ENCODE measurements around the gene LOXHD1. TPM values are rescaled to one million over a fixed set of nuclear protein-coding genes. Genes with fewer than 3 reads are reported as not detected.

The LOXHD1 gene
- total RNA-seq, 1 experiment from 2014 or later: 0.03 TPM

DNA sequence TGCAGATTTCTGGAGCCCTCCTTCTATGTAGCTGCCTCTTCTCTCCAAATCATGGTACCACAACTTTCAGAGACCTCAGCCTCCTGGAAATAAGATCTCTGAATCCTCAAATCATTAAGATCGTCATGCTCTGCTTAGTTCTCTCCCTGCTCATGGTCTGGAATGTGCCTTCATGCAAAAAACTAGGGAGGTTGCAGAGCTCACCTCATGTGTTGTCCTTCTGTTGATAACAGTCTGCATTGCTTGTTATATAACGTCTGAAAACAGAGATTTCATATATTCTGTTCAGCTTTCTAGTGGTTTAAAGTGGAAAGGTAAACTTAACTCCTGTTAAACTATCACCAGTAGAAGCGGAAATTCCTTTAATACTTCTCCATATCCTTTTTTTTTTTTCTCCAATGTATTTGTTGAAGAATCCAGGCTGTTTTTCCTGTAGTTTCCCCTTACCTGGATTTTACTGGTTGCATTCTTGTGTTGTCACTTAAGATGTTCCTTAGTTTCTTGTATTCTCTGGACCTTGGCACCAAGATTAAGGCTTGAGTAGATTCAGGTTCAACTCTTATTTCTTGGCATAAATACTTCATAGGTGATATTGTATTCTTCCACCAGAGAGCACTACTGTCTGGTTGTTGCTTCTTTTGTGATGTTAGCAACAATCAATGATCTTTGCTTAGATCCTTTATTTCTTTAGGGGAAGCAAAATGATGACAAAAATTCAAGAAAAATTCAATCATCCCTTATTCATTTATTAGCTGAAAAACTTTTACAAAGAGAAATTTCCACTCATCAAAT, 211.3 kb downstream of the LOXHD1 start:
- no peaks in the 10 kb centered on the region for H3K36me3 ChIP-seq (replicated peaks; ENCODE audit: control insufficient read depth, insufficient read depth, low read length)
- peak; percentile 10 for DNase-seq
- H3K4me3 ChIP-seq (ENCODE audit: insufficient read depth, low read depth, low read length): no peak overlapping the region
- no peaks in the 10 kb centered on the region for H3K27me3 ChIP-seq (ENCODE audit: control insufficient read depth, insufficient read depth, low read length)

DNA sequence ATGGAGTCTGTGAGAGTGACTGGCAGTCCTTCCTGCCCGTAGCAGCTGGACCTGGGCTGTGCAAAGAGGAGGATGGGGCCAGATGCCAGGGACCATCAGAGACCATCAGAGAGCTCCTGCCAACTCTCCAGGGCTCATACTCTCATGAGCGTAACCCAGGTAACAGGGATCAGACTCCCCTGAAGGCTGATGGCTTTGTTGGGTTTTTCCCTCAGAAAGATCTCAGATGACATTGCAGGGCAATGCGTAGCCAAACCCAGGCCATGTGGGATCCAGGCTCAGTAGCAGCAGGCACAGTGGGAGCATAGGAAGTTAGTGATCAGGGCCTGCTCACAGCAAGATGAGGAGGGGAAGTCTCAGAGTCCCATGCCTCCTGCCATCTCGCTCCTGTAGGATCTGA, 218.0 kb downstream of the LOXHD1 start:
- Histone ChIP-seq H3K4me3 (ENCODE audit: insufficient read depth, low read depth, low read length) (no peak overlapping the region), H3K27me3 (ENCODE audit: control insufficient read depth, insufficient read depth, low read length) (no peaks in the 10 kb centered on the region), H3K36me3 (replicated peaks; ENCODE audit: control insufficient read depth, insufficient read depth, low read length) (no peaks in the 10 kb centered on the region)
- peak; percentile 8 for DNase-seq

DNA sequence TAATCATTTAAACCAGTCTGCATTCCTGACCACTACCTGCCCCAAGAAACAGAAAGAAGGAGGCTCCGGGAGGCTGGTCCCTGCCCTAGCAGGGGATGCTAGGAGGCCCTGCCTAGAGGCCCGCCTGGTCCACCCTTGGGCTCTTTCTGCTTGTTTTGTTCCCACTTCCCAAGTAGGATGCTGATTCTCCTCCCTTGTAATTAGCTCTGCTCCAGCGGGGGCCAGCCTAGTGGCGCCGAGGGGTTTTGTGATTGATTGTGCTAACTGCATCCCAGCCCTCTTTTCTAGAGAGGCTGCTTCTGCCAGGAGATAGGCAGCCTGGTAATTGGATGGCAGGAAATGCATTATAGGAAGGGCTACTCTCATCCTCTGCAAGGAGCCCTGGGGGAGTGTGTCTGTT, 220.0 kb downstream of the LOXHD1 start:
- H3K4me3 ChIP-seq (ENCODE audit: insufficient read depth, low read depth, low read length): no peak overlapping the region
- no peaks in the 10 kb centered on the region for H3K36me3 ChIP-seq (replicated peaks; ENCODE audit: control insufficient read depth, insufficient read depth, low read length)
- H3K27me3 ChIP-seq (ENCODE audit: control insufficient read depth, insufficient read depth, low read length): no peaks in the 10 kb centered on the region
- DNase-seq: no peak

DNA sequence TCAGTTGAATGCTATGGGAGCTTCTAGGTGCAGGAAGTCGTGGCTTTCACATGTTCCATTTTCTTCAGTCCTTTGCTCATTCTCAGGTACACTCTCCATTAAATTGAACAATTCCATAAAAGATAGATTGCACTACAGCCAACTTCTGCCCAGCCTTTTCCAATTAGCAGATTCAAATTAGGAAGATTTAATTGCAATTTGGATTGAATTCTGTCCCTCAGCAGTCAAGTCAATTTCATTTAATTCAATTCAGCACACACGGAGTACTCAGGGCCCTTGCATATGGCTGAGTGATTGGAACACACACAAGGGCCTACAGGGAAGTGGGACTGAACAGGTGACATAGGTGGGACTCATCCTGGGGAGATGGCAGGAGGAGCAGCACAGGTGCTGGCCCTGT, 220.4 kb downstream of the LOXHD1 start:
- Histone ChIP-seq H3K4me3 (ENCODE audit: insufficient read depth, low read depth, low read length) (no peak overlapping the region), H3K27me3 (ENCODE audit: control insufficient read depth, insufficient read depth, low read length) (no peaks in the 10 kb centered on the region), H3K36me3 (replicated peaks; ENCODE audit: control insufficient read depth, insufficient read depth, low read length) (no peaks in the 10 kb centered on the region)
- peak; percentile 7 for DNase-seq

DNA sequence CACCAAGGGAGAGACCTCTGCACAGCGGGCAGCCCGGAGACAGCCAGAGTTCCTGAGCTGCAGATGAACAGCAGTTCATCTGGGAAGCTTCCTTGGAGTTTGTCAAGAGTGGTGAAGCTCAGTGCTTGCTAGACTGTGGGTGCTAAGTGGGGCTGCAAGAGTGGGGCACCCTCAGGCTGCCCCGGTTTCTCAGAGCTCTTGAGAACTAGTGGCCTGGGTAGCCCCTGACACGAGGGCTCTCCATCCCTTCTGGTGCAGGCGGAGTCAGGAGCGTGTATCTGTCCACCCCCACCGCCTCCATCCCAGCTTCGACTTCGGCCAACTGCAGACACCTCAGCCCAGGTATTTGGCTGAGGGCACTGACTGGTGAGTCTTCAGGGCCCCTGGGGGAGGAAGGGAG, 222.0 kb downstream of the LOXHD1 start:
- no peaks in the 10 kb centered on the region for H3K27me3 ChIP-seq (ENCODE audit: control insufficient read depth, insufficient read depth, low read length)
- H3K36me3 ChIP-seq (replicated peaks; ENCODE audit: control insufficient read depth, insufficient read depth, low read length): no peaks in the 10 kb centered on the region
- no peak overlapping the region for H3K4me3 ChIP-seq (ENCODE audit: insufficient read depth, low read depth, low read length)
- peak; percentile 26 for DNase-seq

DNA sequence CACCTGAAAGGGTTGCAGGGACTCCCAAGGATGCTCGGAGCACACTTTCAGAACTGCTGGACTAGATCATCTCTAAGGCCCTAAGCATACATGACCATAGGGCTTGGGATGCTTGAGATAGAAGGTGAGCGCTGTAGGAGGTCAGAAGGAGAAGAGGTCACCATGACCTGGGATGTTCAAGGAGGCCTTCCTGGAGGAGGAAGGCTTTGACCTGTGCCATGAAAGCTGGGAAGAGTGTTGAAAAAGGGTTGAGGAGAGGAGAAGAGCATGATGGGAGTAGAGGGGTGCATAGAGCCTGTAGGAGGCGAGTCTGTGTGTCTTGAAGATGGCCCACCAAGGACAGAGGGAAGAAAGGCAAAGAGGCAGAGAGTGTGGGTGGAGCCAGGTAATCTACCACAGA, 222.4 kb downstream of the LOXHD1 start:
- Histone ChIP-seq H3K4me3 (ENCODE audit: insufficient read depth, low read depth, low read length) (no peak overlapping the region), H3K27me3 (ENCODE audit: control insufficient read depth, insufficient read depth, low read length) (no peaks in the 10 kb centered on the region), H3K36me3 (replicated peaks; ENCODE audit: control insufficient read depth, insufficient read depth, low read length) (no peaks in the 10 kb centered on the region)
- DNase-seq: peak; percentile 19

DNA sequence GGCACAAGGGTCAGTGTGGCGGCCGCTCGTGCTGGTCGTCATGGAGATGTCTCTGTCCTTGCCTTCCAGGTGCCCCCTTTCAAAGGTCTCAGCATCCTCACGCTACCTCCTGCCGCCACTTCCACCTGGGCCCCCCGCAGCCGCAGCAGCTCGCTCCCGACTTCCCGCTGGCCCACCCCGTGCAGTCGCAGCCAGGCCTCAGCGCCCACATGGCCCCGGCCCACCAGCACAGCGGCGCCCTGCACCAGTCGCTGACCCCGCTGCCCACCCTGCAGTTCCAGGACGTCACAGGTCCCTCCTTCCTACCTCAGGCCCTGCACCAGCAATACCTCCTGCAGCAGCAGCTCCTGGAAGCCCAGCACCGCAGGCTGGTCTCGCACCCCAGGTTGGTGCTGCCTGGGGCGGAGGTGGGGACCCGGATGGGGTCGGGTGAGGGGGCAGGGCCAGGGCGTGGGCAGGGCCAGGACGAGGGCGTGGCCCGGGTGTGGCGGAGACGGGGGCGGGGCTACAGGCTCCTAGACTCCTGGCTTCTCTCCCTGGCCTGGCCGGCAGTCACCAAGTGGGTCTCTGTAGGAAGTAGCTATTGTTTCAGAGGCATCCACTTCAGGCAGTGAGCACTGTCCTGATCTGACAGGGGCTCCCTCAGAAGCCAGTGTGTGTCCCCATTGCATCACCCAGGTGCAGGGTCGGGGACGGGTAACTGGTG, 223.7 kb downstream of the LOXHD1 start:
- peak overlapping the region; percentile 46 for H3K4me3 ChIP-seq (ENCODE audit: insufficient read depth, low read depth, low read length)
- no peaks in the 10 kb centered on the region for H3K27me3 ChIP-seq (ENCODE audit: control insufficient read depth, insufficient read depth, low read length)
- H3K36me3 ChIP-seq (replicated peaks; ENCODE audit: control insufficient read depth, insufficient read depth, low read length): no peaks in the 10 kb centered on the region
- peak; percentile 98 for DNase-seq

DNA sequence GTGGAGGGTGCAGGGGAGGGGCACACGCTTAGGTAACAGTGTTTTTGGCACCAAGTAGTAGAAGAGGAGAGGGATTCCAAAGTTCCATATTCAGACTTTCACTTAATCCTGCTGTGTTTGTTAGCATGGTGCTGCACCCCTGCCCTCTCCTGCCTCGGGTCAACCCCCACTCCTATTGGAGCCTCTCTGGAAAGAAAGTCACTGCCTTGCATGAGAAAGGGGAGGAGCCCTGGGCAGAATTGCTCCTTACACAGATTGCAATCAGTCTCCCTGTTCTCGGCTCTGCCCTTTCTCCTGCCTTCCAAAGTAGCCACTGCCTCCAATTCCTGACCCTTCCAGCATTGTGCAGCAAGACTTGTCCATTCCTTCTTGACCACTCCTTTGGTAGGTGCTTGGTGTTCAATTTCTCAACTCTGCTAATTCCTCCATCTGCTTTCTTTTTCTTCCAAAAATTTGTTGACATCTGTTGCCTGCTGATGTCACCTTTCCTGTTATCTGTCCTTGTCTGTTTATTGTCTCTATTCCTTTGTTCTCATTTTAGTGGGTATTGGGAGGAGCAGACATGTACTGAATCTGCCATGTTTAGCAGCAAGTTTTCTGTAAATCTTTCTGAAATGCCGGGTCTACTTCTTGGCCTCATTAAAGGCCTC, 225.4 kb downstream of the LOXHD1 start:
- H3K36me3 ChIP-seq (replicated peaks; ENCODE audit: control insufficient read depth, insufficient read depth, low read length): no peaks in the 10 kb centered on the region
- peak; percentile 66 for DNase-seq
- no peaks in the 10 kb centered on the region for H3K27me3 ChIP-seq (ENCODE audit: control insufficient read depth, insufficient read depth, low read length)
- no peak overlapping the region for H3K4me3 ChIP-seq (ENCODE audit: insufficient read depth, low read depth, low read length)

DNA sequence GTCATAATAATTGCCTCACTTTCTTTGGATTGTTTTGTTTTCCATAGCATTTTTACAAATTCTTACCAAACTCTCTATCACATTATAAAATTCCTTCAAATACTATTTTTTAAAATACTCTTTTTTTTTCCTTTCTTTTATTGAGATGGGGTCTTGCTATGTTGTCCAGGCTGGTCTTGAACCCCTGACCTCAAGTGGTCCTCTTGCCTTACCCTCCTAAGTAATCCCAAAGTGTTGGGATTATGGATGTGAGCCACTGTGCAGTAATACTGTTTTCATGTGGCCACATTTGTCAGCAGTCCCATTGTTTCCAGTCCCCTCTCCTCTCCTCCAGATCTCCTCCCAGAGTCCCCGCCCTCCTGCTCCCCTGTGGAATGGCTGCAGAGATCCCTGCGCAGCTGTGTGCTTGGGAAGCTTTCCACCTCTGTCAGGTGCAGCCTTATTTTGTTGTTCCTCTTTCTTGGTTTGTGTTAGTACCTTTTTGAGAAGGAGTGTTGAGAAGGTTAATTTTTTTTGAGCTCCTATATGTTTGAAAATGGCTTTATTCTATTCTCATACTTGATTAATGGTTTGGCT, 227.3 kb downstream of the LOXHD1 start:
- peak; percentile 25 for DNase-seq
- H3K36me3 ChIP-seq (replicated peaks; ENCODE audit: control insufficient read depth, insufficient read depth, low read length): no peaks in the 10 kb centered on the region
- H3K27me3 ChIP-seq (ENCODE audit: control insufficient read depth, insufficient read depth, low read length): no peaks in the 10 kb centered on the region
- H3K4me3 ChIP-seq (ENCODE audit: insufficient read depth, low read depth, low read length): no peak overlapping the region

DNA sequence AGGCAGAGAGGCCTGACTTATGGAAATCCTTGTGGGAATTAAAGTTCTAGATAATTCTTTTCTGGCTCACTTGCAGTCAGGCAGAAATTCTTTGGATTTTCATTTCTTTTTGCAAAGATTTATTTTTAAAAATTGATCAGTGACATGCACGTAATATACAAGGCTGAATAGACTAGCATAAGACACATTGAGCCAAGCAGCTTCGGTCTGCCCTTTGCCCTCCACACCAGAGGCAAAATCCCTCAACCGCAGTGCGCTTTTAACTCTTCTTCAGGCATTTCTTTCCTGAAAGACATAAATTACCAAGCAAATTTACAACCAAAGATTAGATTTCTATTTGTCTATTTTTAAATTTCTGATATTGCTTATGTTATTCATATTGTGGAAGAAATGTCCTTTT, 227.9 kb downstream of the LOXHD1 start:
- DNase-seq: no peak
- Histone ChIP-seq H3K36me3 (replicated peaks; ENCODE audit: control insufficient read depth, insufficient read depth, low read length) (no peaks in the 10 kb centered on the region), H3K27me3 (ENCODE audit: control insufficient read depth, insufficient read depth, low read length) (no peaks in the 10 kb centered on the region), H3K4me3 (ENCODE audit: insufficient read depth, low read depth, low read length) (no peak overlapping the region)

DNA sequence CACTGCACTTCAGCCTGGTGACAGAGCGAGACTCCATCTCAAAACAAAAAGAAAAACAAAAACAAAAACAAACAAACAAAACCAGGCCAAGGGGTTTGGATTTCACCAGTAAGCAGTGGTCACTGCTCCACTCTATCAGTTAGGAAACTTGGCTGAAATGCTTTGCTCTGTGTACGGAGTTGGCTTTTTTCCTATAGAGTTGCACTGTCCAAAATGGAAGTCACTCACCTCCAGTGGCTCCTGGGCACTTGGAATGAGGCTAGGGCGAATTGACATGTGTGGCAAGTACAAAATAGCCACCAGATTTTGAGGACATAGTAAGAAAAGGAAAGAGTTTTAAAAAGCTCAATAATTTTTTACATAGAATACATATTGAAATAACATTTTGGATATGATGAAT, 228.7 kb downstream of the LOXHD1 start:
- H3K36me3 ChIP-seq (replicated peaks; ENCODE audit: control insufficient read depth, insufficient read depth, low read length): no peaks in the 10 kb centered on the region
- DNase-seq: no peak

DNA sequence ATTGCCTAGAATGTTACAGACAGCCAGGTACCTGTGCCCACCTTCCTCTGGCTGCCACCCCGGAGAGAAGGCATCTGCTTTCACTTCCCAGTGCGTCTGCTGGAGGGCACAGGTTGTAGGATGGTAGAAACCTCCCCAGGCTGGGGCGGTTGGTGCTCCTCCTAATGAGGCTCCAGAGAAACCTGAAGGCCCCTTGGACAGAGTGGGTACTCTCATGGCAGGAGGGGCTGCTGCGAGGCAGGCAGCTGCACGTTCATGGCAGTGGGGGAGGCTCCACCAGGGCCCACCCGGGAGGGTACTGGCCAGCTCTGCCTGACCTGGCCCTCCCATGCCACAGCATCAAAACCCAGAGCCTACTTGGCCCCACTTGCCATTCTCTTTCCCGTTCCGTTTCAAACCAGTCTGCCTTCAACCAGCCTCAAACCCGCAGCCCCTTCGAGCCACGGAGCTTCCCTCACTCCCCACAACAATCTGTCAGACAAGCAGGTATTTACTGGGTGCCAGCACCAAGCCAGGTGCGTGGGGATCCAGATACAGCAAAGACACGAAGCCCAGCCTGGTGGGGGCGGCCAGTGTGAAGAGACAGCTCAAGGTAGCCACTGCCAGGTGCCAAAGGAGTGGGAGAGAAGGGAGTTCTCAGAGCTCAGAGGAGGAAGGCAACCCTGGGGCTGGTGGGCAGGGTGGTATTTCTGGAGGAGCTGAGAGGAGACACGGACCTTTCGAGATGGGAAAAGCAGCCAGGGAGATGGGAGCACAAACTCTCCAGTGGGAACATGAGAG, 229.6 kb downstream of the LOXHD1 start:
- DNase-seq: peak; percentile 19
- no peaks in the 10 kb centered on the region for H3K36me3 ChIP-seq (replicated peaks; ENCODE audit: control insufficient read depth, insufficient read depth, low read length)
- no peak overlapping the region for H3K4me3 ChIP-seq (ENCODE audit: insufficient read depth, low read depth, low read length)
- H3K27me3 ChIP-seq (ENCODE audit: control insufficient read depth, insufficient read depth, low read length): no peaks in the 10 kb centered on the region

More for the DNA sequence above, 228.7 kb downstream of the LOXHD1 start:
- Histone ChIP-seq H3K27me3 (ENCODE audit: control insufficient read depth, insufficient read depth, low read length) (no peaks in the 10 kb centered on the region), H3K4me3 (ENCODE audit: insufficient read depth, low read depth, low read length) (no peak overlapping the region)
